Fibroblast of villous mesenchyme (primary cell): ENCODE results near the gene CDH13. TPM values are rescaled to one million over a fixed set of nuclear protein-coding genes. Genes with fewer than 3 reads are reported as not detected.

ENCODE experiments used
- DNase-seq: peaks from one replicate; pipeline ENCODE4 v3.0.0-alpha.2; 2010; ENCODE audit warnings: low read depth
- H3K4me3 ChIP-seq: 2 replicates; pipeline ENCODE4 v1.5.1; 2011; ENCODE audit warnings: low read depth, mild to moderate bottlenecking, low read length
- total RNA-seq: library from RNA; depleted of rRNA; stranded (reverse); fragments of >200 nt; gene quantifications from 2 replicates; pipeline ENCODE4 v1.2.3, GENCODE V29; 2012
- TF ChIP-seq, protein P1 (sequence below): IDR thresholded peaks from 2 replicates; pipeline ENCODE4 v1.5.1; 2012; ENCODE audit warnings: low read depth, mild to moderate bottlenecking, low read length; ENCODE audit not compliant: insufficient read depth

Gene CDH13
- total RNA-seq, 1 donor: 47.5 TPM

DNA sequence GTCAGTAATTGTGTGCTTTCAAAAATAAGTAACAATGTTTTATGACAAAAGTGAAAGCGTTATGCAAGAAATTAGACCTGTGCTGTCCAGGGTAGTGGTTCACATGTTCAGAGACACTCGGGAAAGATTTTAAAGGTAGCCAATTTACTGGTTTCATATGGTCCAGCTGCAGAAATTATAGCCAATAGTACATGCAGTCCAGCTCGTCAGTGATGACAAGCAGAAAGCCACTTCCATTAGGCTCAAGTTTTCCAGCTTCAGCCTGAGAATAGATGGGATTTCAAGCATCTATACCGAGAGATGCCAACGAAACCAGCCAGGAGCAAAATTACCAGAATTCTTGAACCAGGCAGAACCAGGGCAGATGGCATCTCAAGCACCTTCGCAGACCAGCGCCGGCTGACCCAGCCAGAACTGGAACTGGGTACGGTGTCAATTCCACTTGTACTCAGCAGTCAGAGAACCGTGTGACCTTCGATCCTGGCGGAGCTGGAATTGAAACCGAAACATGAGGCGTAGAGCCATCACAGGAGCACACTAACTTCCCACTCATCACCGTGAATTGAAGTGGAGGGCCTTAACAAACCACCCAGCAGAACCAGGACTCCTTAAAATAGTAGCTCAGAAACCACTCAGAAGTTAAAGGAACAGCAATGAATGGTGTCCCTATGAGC is 973.2 kb downstream of the CDH13 start:
- TF ChIP-seq, protein P1, sequence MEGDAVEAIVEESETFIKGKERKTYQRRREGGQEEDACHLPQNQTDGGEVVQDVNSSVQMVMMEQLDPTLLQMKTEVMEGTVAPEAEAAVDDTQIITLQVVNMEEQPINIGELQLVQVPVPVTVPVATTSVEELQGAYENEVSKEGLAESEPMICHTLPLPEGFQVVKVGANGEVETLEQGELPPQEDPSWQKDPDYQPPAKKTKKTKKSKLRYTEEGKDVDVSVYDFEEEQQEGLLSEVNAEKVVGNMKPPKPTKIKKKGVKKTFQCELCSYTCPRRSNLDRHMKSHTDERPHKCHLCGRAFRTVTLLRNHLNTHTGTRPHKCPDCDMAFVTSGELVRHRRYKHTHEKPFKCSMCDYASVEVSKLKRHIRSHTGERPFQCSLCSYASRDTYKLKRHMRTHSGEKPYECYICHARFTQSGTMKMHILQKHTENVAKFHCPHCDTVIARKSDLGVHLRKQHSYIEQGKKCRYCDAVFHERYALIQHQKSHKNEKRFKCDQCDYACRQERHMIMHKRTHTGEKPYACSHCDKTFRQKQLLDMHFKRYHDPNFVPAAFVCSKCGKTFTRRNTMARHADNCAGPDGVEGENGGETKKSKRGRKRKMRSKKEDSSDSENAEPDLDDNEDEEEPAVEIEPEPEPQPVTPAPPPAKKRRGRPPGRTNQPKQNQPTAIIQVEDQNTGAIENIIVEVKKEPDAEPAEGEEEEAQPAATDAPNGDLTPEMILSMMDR: no peak
- no peak for DNase-seq
- no peak overlapping the region for H3K4me3 ChIP-seq

DNA sequence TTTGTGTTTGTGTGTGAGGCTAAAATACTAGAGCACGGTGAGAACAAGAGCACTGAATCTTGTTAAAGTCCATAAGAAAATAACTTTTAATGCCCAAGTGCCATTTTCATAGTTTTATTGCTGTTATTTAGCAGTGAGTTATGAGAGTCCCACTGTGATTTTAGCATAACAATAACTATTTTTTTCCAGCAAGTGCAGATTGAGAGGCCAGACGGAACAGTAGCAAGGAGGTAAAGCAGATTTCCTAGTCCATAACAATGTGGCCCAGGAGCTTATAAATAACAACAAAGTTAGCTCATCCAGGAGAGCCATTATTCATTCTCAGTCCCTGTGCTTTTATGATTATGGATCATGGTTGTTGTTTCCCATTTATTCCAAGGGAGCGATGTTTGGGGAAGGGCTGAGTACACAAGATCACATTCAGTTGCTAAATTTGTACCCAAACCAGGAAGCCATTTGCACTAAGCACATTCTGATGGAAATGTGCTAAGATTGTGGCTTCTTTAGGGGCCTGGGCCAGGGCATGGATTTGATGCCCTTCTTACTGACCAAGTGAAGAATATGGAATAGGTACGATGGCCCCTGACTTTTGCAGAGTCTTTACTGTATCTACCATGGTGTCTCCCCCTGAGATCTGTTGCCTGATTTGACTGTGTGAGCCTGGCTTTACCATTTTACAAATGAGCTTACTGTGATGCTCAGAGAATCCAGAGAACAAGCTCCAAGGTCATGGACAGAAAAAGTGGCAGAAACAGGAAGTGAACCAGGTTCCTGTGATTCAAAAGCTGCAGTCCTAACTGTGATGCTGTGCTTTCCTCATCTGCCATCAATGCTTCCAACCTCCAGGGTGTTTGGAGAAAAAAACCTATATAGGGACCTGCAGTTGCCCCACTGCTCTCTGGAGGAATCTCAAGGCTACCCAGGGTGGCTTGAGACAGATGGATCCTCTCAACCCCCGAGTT is 976.3 kb downstream of the CDH13 start:
- TF ChIP-seq, protein P1: no peak
- H3K4me3 ChIP-seq: no peak overlapping the region
- DNase-seq: no peak

DNA sequence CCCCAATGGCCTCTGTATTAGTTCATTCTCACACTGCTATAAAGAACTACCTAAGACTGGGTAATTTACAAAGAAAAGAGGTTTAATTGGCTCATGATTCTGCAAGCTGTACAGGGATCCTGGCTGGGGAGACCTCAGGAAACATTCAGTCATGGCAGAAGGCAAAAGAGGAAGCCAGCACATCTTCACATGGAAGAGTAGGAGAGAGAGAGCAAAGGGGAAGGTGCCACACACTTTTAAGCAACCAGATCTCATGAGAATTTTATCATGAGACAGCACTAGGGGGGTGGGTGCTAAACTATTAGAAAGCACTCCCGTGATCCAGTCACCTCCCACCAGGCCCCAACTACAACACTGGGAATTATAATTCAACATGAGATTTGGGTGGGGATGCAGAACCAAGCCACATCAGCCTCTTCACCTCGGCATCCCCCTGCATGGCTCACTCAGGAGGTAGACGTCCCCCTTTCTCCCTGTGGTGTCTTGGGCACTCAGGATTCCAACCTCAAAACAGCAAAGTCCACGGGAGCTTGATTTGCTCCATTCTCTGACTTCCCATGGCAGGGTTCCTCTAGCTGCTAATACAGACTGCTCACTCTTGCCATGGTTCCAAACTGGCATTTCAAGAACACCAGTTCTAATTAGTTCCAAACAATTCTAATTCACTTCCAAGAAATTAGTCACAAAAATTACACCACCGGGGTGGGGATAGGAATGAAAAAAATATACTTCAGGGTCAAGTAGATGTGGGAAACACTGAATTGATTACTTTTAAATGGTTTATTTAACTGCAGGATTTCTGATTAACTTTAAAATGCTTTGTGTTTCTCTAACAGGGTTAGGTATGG is 977.2 kb downstream of the CDH13 start:
- no peak for DNase-seq
- no peak overlapping the region for H3K4me3 ChIP-seq
- TF ChIP-seq, protein P1: no peak

- TF ChIP-seq, protein P1: no peak
- no peak for DNase-seq
- no peak overlapping the region for H3K4me3 ChIP-seq
Observed at GRCh38 chr16:83606486-83607030, 979.8 kb downstream of the CDH13 start.

GRCh38 chr16:83609178-83609577 is 982.4 kb downstream of the CDH13 start:
- TF ChIP-seq, protein P1: no peak
- peak; percentile 52 for DNase-seq
- H3K4me3 ChIP-seq: no peak overlapping the region
